GM18861 (cell line): Measurements from ENCODE around the gene TRMT2A.

Experiments used
- ATAC-seq: cut with Tn5 transposase; IDR thresholded peaks from one replicate; pipeline ENCODE4 v1.9.1; 2021; ENCODE audit not compliant: unreplicated experiment

Gene TRMT2A

GRCh38 chr22:20107951-20108756, 8.9 kb downstream of the TRMT2A start:
- ATAC-seq = no peak

- no peak for ATAC-seq
Observed at GRCh38 chr22:20107471-20107901, 9.5 kb downstream of the TRMT2A start.

- ATAC-seq = no peak
Observed at GRCh38 chr22:20106849-20107237, 10.2 kb downstream of the TRMT2A start.

GRCh38 chr22:20106205-20106848, 10.7 kb downstream of the TRMT2A start:
- no peak for ATAC-seq

- ATAC-seq = no peak
Observed at GRCh38 chr22:20105456-20106204, 11.4 kb downstream of the TRMT2A start.

- ATAC-seq = no peak
Observed at GRCh38 chr22:20102203-20102780, 14.7 kb downstream of the TRMT2A start.

GRCh38 chr22:20101638-20102037, 15.4 kb downstream of the TRMT2A start:
- ATAC-seq = no peak

GRCh38 chr22:20099099-20099711, 17.8 kb downstream of the TRMT2A start:
- no peak for ATAC-seq

GRCh38 chr22:20096574-20097420, 20.2 kb downstream of the TRMT2A start:
- no peak for ATAC-seq

GRCh38 chr22:20095521-20095920, 21.5 kb downstream of the TRMT2A start:
- ATAC-seq = no peak

- ATAC-seq = no peak
Observed at GRCh38 chr22:20094197-20094807, 22.7 kb downstream of the TRMT2A start.

GRCh38 chr22:20093418-20094196, 23.4 kb downstream of the TRMT2A start:
- ATAC-seq = no peak

GRCh38 chr22:20092477-20092854, 24.6 kb downstream of the TRMT2A start:
- no peak for ATAC-seq

GRCh38 chr22:20091690-20092476, 25.1 kb downstream of the TRMT2A start:
- ATAC-seq = no peak

GRCh38 chr22:20090730-20091240, 26.2 kb downstream of the TRMT2A start:
- no peak for ATAC-seq

- no peak for ATAC-seq
Observed at GRCh38 chr22:20089977-20090729, 26.9 kb downstream of the TRMT2A start.
